ENCODE data around the gene FOXD4.
"Not testable (repeated sequence)": the region's sequence is repeated elsewhere in the genome, so short reads cannot be mapped to it uniquely, and the experiment has no call there.

The FOXD4 gene

DNA sequence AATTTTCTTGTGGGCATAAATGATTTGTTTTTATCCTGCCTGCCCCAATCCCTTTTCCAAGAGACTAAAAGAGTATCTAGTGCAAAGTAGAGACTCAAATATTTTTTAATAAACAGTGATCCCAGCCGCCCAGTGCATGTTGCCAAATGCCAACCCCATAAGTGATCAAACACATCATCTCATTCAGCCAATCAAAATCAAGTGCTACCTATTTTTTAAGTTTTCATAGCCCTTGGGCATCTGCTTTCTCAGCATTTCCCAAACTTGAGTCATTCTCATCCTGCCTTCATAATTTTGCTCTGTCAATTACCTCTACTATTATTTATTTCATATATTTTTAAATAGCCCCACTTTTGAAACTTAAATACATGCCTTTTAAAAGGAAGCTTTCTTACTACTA is 27.4 kb downstream of the FOXD4 start:
- DNase-seq = not testable (repeated sequence)

DNA sequence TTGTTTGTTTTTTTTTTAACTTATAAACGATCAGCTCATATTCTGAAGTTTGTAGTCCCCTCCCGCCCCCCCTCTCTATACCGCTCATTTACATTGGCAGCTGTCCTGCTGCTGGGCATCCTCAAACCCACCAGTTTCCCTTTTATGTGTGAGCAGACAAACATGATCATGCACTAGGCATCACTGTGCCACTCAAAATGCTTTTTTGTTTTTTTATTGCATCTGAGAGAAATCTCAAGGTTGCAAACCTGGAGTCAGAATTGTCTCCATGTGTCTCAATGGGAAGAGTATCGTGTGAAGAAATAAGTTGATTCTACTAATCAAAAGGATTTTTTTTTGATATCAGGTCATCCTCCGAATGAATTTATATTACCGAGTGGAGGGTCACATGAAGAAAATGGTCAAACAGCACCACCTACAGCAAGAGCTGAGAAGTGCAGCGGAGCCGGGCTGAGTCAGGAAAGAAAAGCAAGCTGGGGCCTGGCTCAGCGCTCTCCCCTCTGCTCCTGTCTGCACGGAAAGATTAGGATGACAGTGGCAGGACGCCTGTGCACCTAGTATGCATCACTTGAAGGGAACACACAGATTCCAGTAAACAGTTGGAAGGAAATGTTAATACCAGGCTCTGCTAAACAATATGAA is 29.7 kb downstream of the FOXD4 start:
- DNase-seq = not testable (repeated sequence)

DNA sequence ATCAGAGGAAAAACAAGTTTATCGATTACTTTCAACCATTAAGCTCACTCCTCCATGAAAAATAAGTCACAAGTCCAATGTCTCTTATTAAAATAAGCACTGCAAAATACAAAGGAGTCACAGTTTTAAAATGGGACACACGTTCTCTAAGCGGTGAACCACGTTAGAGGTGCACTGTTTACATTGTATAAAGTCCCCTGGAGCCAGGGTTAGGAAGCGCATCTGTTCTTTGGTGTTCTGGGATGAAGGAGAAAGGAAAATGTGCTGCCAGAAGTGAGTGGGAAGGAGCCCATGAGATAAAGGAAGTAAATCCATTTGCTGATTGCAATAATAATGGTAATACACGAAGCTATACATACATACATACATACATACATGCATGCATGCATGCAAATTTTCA is 30.4 kb downstream of the FOXD4 start:
- DNase-seq = not testable (repeated sequence)

DNA sequence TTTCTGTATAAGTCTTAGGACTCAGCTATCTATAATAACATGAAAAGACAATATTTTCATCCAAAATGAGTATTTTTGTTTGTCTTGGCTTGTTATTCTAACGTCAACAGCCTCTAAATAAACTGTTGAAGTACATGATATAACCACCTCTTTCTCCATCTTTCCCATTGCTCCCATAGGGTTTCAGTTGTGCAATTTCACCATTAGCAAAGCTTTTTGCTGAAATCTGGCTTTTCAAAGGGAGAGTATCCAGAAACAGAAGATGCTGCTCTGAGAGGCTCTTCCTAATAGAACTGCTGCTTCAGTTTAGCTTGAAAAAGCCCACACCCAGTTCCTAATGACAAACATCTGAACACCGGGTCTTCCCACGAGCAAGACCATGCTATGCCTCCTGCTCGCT is 31.1 kb downstream of the FOXD4 start:
- not testable (repeated sequence) for DNase-seq

DNA sequence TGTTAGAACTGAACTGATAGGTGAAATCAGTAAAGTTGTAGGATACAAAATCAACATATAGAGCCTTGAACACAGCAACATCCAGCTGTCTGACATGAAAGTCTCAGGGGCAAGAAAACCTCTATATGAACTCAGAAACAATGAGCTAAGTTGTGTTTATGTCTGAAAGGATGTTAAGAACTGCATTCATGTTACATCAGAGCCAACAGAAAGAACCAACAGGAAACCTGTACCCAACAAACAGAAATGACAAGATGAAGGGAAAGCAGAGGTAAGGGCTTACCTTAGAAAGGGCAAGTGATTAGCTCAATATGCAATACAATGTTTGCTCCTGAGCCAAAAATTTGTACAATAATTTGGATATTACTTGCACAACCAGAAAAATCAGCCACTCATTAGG is 31.5 kb downstream of the FOXD4 start:
- not testable (repeated sequence) for DNase-seq

DNA sequence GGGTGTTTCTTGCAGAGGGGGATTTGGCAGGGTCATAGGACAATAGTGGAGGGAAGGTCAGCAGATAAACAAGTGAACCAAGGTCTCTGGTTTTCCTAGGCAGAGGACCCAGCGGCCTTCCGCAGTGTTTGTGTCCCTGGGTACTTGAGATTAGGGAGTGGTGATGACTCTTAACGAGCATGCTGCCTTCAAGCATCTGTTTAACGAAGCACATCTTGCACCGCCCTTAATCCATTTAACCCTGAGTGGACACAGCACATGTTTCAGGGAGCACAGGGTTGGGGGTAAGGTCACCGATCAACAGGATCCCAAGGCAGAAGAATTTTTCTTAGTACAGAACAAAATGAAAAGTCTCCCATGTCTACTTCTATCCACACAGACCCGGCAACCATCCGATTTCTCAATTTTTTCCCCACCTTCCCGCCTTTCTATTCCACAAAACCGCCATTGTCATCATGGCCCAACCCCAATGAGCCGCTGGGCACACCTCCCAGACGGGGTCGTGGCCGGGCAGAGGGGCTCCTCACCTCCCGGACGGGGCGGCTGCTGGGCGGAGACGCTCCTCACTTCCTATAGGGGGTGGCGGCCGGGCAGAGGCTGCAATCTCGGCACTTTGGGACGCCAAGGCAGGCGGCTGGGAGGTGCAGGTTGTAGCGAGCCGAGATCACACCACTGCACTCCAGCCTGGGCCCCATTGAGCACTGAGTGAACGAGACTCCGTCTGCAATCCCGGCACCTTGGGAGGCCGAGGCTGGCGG is 35.1 kb downstream of the FOXD4 start:
- not testable (repeated sequence) for DNase-seq

DNA sequence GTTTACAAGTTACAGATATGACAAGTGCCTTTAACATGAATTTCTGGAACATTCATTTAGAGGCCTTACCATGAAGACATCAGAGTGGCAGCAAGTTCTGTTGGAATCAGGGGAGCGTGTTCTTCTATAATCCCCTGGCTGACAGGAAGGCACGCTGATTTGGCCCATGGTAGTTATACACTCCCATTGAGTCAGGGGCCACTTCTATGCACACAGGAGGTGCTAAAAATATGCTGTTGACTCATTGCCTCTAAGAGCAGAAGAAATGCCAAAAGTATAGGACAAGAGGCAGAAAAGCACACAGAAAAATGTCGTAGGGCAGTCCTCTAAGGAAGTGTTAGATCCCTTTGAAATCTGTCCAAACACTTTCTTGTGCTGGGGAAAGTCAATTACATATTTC is 39.9 kb downstream of the FOXD4 start:
- DNase-seq = not testable (repeated sequence)

DNA sequence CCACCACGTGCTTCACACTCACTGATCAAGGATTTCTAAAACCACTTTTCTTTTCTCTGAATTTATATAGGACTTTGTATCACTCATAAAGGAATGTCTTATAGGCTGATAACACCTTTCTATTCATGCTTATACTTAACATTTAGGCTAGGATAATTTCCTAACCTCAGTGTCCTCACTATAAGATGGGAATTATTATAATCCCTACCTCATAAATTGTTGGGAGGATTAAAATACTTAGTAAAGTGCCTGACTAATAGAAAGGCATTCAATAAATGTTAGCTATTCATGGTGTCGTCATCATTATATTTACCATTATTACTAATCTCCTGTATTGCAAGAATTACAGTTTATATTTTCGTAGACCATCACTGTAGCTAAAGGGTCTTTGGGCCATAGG is 41.8 kb downstream of the FOXD4 start:
- DNase-seq = not testable (repeated sequence)

DNA sequence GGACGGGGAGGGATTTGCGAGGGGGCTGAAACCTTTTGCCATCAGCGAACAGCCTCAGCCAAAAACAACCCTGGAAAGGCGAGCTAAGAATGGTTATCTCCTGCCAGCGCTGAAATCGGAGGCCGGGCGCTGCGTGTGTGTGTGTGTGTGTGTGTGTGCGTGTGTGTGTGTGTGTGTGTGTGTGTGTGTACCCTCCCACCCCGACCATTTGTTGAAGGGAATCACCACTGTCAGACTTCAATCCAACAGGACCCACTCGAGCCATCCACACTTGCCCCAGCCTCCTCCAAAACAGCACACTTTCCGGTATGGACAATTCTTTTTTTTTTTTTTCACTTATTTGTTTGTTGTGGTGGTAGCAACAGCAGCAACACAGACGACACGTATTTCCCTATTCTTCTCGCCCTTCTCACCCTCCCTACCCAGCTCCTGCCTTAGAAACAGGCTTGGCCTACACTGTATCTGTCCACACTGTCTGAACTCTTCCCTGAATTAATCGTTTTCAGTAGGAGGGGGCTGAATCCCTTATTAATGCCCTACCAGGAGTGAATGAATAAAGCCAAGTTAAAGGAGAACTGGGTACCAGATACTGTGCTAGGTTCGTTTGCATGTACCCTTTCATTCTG is 44.2 kb downstream of the FOXD4 start:
- DNase-seq = not testable (repeated sequence)

DNA sequence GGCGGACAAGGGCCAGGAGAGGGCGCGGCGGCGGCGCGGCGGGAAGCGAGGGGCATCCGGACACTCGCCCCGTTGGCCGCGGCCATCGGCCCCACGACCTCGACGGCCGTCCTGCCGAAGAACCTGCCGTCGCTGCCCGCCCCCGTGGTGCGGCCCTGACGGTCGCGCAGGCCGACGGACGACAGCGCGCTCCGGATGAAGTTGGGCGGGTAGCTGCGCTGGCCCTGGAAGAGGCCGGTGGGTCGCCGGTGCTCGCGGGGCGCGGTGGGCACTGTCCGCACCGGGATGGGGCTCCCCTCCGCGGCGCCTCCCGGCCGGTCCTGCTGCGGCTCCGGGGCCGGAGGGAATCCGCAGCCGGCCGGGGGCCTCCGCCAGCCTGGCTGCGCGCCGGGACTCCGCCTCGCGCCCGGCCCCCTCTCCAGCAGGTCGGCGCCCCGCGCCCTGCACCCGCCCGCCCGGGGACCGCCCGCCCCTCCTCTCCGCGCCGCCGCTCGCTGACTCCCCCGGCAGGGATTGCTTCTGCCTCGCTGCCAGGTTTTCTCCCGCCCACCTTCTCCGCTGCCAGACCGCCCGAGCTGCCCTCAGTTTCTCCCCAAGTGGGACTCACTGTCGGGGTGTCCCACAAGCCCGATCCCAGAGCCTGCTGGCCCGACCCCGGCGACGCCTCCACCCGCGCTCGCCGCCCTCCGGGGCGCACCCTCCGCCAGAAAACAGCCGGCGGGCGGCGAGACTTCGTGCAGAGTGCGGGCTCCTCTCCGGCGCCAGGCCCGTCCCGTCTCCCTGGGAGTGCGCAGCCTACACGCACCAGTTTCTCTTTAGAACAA is 44.9 kb downstream of the FOXD4 start:
- DNase-seq = not testable (repeated sequence)
